Measurements from ENCODE around the gene HHAT. TPM values are rescaled to one million over a fixed set of nuclear protein-coding genes. Genes with fewer than 3 reads are reported as not detected.

The HHAT gene
- total RNA-seq, 1 donor from 2014 or later = 4.3 TPM

DNA sequence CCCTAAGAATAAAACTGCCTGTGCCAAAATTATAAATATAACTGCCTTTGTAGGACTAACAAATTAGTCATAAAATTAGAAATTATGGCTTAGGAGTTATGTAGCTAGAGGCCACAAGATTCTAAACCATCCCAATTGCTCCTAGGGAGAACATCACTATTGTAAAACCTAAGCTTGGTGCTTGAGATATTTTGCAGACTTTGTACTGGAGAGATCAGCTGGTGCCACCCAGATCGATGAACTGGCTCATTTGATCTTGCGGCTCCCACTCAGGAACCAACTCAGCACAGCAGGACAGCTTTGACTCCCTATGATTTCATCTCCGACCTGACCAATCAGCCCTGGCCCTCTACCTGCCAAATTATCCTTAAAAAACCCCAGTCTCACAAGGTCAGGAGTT, 30.6 kb downstream of the HHAT start:
- no peaks in the 10 kb centered on the region for H3K27me3 ChIP-seq
- H3K4me1 ChIP-seq = no peaks in the 10 kb centered on the region
- H3K9me3 ChIP-seq = no peaks in the 10 kb centered on the region
- H3K4me3 ChIP-seq = no peak overlapping the region
- TF ChIP-seq, protein P1, sequence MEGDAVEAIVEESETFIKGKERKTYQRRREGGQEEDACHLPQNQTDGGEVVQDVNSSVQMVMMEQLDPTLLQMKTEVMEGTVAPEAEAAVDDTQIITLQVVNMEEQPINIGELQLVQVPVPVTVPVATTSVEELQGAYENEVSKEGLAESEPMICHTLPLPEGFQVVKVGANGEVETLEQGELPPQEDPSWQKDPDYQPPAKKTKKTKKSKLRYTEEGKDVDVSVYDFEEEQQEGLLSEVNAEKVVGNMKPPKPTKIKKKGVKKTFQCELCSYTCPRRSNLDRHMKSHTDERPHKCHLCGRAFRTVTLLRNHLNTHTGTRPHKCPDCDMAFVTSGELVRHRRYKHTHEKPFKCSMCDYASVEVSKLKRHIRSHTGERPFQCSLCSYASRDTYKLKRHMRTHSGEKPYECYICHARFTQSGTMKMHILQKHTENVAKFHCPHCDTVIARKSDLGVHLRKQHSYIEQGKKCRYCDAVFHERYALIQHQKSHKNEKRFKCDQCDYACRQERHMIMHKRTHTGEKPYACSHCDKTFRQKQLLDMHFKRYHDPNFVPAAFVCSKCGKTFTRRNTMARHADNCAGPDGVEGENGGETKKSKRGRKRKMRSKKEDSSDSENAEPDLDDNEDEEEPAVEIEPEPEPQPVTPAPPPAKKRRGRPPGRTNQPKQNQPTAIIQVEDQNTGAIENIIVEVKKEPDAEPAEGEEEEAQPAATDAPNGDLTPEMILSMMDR (IDR thresholded peaks at IDR 0.05) = no peak
- ATAC-seq (no peak), DNase-seq (no peak)
- intact Hi-C loops (cut with DNase I) = no loop called here
- no peak overlapping the region for H3K27ac ChIP-seq
- no peaks in the 10 kb centered on the region for H3K36me3 ChIP-seq

GRCh38 chr1:210360852-210361477, 32.3 kb downstream of the HHAT start:
- TF ChIP-seq, protein P1 (IDR thresholded peaks at IDR 0.05) = peak; percentile 67

DNA sequence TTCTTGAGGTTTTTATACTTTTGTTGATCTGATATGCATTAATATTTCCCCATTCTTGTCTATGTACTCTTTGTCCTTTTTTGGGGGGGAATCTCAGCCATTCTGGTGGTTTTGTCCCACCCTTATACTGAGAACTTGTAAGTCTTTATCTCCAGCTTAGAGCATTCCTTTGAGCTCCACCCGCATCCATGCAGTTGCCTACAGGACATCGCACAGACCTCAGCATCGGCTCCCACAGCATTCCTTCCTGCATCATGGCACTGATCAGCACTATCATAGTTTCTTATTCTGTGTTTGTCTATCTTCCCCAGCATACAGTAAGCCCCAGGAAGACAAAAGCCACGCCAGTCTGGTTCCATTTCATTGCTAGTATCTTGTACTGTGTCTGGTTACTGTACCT, 33.0 kb downstream of the HHAT start:
- TF ChIP-seq, protein P1 (IDR thresholded peaks at IDR 0.05) = no peak
- DNase-seq (no peak), ATAC-seq (no peak)
- Histone ChIP-seq H3K4me3 (no peak overlapping the region), H3K9me3 (no peaks in the 10 kb centered on the region), H3K4me1 (no peaks in the 10 kb centered on the region), H3K36me3 (no peaks in the 10 kb centered on the region), H3K27ac (no peak overlapping the region), H3K27me3 (no peaks in the 10 kb centered on the region)
- intact Hi-C loops (cut with DNase I) = no loop called here

More at GRCh38 chr1:210360852-210361477, 32.3 kb downstream of the HHAT start:
- no peaks in the 10 kb centered on the region for H3K4me1 ChIP-seq
- no peaks in the 10 kb centered on the region for H3K36me3 ChIP-seq
- H3K4me3 ChIP-seq = no peak overlapping the region
- intact Hi-C loops (cut with DNase I) = no loop called here
- H3K27me3 ChIP-seq = no peaks in the 10 kb centered on the region
- no peaks in the 10 kb centered on the region for H3K9me3 ChIP-seq
- ATAC-seq (peak; percentile 76), DNase-seq (no peak)
- no peak overlapping the region for H3K27ac ChIP-seq

GRCh38 chr1:210362526-210362925, 33.8 kb downstream of the HHAT start:
- TF ChIP-seq, protein P1 (IDR thresholded peaks at IDR 0.05) = no peak
- Histone ChIP-seq H3K27me3 (no peaks in the 10 kb centered on the region), H3K36me3 (no peaks in the 10 kb centered on the region), H3K9me3 (no peaks in the 10 kb centered on the region), H3K27ac (no peak overlapping the region), H3K4me3 (no peak overlapping the region), H3K4me1 (no peaks in the 10 kb centered on the region)
- ATAC-seq (no peak), DNase-seq (no peak)
- intact Hi-C loops (cut with DNase I) = no loop called here

GRCh38 chr1:210363119-210363518, 34.4 kb downstream of the HHAT start:
- ATAC-seq (no peak), DNase-seq (no peak)
- Histone ChIP-seq H3K36me3 (no peaks in the 10 kb centered on the region), H3K9me3 (no peaks in the 10 kb centered on the region), H3K4me3 (no peak overlapping the region), H3K27ac (no peak overlapping the region), H3K27me3 (no peaks in the 10 kb centered on the region), H3K4me1 (no peaks in the 10 kb centered on the region)
- intact Hi-C loops (cut with DNase I) = no loop called here
- TF ChIP-seq, protein P1 (IDR thresholded peaks at IDR 0.05) = no peak

DNA sequence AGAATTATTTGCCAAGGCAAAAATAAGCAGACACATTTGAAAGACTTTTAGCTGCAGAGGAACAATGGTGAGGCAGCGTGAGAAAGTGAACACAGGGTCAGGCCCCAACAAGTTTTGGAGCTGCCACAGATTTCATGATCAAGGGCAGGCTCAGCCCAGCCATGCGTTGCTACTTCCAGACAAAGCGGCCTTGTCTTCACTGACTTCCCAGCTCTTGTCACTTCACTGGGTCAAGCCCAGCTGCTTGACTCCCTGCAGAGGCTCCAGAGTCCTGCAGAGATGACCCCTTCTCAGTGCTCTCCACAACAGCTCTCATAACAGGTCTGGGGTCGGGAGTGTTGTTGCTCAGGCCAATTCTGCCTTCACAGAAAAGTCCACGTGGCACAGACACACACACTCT, 35.8 kb downstream of the HHAT start:
- no peaks in the 10 kb centered on the region for H3K27me3 ChIP-seq
- TF ChIP-seq, protein P1 (IDR thresholded peaks at IDR 0.05) = no peak
- intact Hi-C loops (cut with DNase I) = no loop called here
- DNase-seq (no peak), ATAC-seq (no peak)
- no peaks in the 10 kb centered on the region for H3K4me1 ChIP-seq
- H3K27ac ChIP-seq = no peak overlapping the region
- H3K36me3 ChIP-seq = no peaks in the 10 kb centered on the region
- no peaks in the 10 kb centered on the region for H3K9me3 ChIP-seq
- no peak overlapping the region for H3K4me3 ChIP-seq

Data from upper lobe of right lung (tissue), 1 donor.